ENCODE results near the gene HMGCLL1.

Gene HMGCLL1

GRCh38 chr6:55405474-55406235, 173.3 kb downstream of the HMGCLL1 start:
- H3K9me3 ChIP-seq (ENCODE audit: control insufficient read depth in 5 of 5, low read length in 5 of 5): no peaks in the 10 kb centered on the region
- peaks cover 0 to 3% (median 0%) of the 10 kb centered on the region in 5 donors for H3K4me1 ChIP-seq (ENCODE audit: control insufficient read depth in 5 of 5, insufficient read depth in 5 of 5, low read length in 5 of 5)
- H3K27me3 ChIP-seq (ENCODE audit: control insufficient read depth in 5 of 5, insufficient read depth in 4 of 5, low read length in 5 of 5): no peaks in the 10 kb centered on the region
- H3K9ac ChIP-seq (ENCODE audit: low read length in 5 of 5): no peak overlapping the region
- H3K27ac ChIP-seq (ENCODE audit: low read depth, low read length): no peak overlapping the region
- no peak overlapping the region for H3K4me3 ChIP-seq (ENCODE audit: low read depth in 1 of 5, low read length in 5 of 5)
- no peaks in the 10 kb centered on the region for H3K36me3 ChIP-seq (ENCODE audit: control insufficient read depth in 5 of 5, insufficient read depth in 5 of 5, low read length in 5 of 5)

- H3K4me1 ChIP-seq (ENCODE audit: control insufficient read depth in 5 of 5, insufficient read depth in 5 of 5, low read length in 5 of 5): no peaks in the 10 kb centered on the region
- H3K4me3 ChIP-seq (ENCODE audit: low read depth in 1 of 5, low read length in 5 of 5): no peak overlapping the region
- no peak overlapping the region for H3K27ac ChIP-seq (ENCODE audit: low read depth, low read length)
- H3K36me3 ChIP-seq (ENCODE audit: control insufficient read depth in 5 of 5, insufficient read depth in 5 of 5, low read length in 5 of 5): no peaks in the 10 kb centered on the region
- no peaks in the 10 kb centered on the region for H3K27me3 ChIP-seq (ENCODE audit: control insufficient read depth in 5 of 5, insufficient read depth in 4 of 5, low read length in 5 of 5)
- no peaks in the 10 kb centered on the region for H3K9me3 ChIP-seq (ENCODE audit: control insufficient read depth in 5 of 5, low read length in 5 of 5)
- no peak overlapping the region for H3K9ac ChIP-seq (ENCODE audit: low read length in 5 of 5)
These were observed 179.6 kb downstream of the HMGCLL1 start for GRCh38 chr6:55399351-55399750.

GRCh38 chr6:55397986-55398385, 181.0 kb downstream of the HMGCLL1 start:
- no peak overlapping the region for H3K27ac ChIP-seq (ENCODE audit: low read depth, low read length)
- no peaks in the 10 kb centered on the region for H3K9me3 ChIP-seq (ENCODE audit: control insufficient read depth in 5 of 5, low read length in 5 of 5)
- no peaks in the 10 kb centered on the region for H3K4me1 ChIP-seq (ENCODE audit: control insufficient read depth in 5 of 5, insufficient read depth in 5 of 5, low read length in 5 of 5)
- H3K4me3 ChIP-seq (ENCODE audit: low read depth in 1 of 5, low read length in 5 of 5): no peak overlapping the region
- no peaks in the 10 kb centered on the region for H3K36me3 ChIP-seq (ENCODE audit: control insufficient read depth in 5 of 5, insufficient read depth in 5 of 5, low read length in 5 of 5)
- no peak overlapping the region for H3K9ac ChIP-seq (ENCODE audit: low read length in 5 of 5)
- no peaks in the 10 kb centered on the region for H3K27me3 ChIP-seq (ENCODE audit: control insufficient read depth in 5 of 5, insufficient read depth in 4 of 5, low read length in 5 of 5)

- Histone ChIP-seq H3K4me1 (ENCODE audit: control insufficient read depth in 5 of 5, insufficient read depth in 5 of 5, low read length in 5 of 5) (no peaks in the 10 kb centered on the region), H3K27ac (ENCODE audit: low read depth, low read length) (no peak overlapping the region), H3K4me3 (ENCODE audit: low read depth in 1 of 5, low read length in 5 of 5) (no peak overlapping the region), H3K36me3 (ENCODE audit: control insufficient read depth in 5 of 5, insufficient read depth in 5 of 5, low read length in 5 of 5) (no peaks in the 10 kb centered on the region), H3K9ac (ENCODE audit: low read length in 5 of 5) (no peak overlapping the region), H3K27me3 (ENCODE audit: control insufficient read depth in 5 of 5, insufficient read depth in 4 of 5, low read length in 5 of 5) (no peaks in the 10 kb centered on the region), H3K9me3 (ENCODE audit: control insufficient read depth in 5 of 5, low read length in 5 of 5) (no peaks in the 10 kb centered on the region)
These were observed 183.1 kb downstream of the HMGCLL1 start for GRCh38 chr6:55395871-55396270.

GRCh38 chr6:55388211-55388610, 190.8 kb downstream of the HMGCLL1 start:
- no peak overlapping the region for H3K4me3 ChIP-seq (ENCODE audit: low read depth in 1 of 5, low read length in 5 of 5)
- no peak overlapping the region for H3K9ac ChIP-seq (ENCODE audit: low read length in 5 of 5)
- H3K9me3 ChIP-seq (ENCODE audit: control insufficient read depth in 5 of 5, low read length in 5 of 5): no peaks in the 10 kb centered on the region
- no peaks in the 10 kb centered on the region for H3K27me3 ChIP-seq (ENCODE audit: control insufficient read depth in 5 of 5, insufficient read depth in 4 of 5, low read length in 5 of 5)
- H3K36me3 ChIP-seq (ENCODE audit: control insufficient read depth in 5 of 5, insufficient read depth in 5 of 5, low read length in 5 of 5): no peaks in the 10 kb centered on the region
- H3K27ac ChIP-seq (ENCODE audit: low read depth, low read length): no peak overlapping the region
- no peaks in the 10 kb centered on the region for H3K4me1 ChIP-seq (ENCODE audit: control insufficient read depth in 5 of 5, insufficient read depth in 5 of 5, low read length in 5 of 5)

Data from subcutaneous abdominal adipose tissue (tissue), 5 donors.